Retinal pigment epithelial cell (primary cell): Measurements from ENCODE around the gene ERCC8.
A peak's percentile ranks its signal among the peaks of the same experiment; 100 is the strongest.

Source experiments
- DNase-seq: peaks from one replicate; pipeline ENCODE4 v3.0.0-alpha.2; 2010; ENCODE audit warnings: low read depth
- H3K4me3 ChIP-seq: 2 replicates; pipeline ENCODE4 v1.5.1; 2011; ENCODE audit warnings: mild to moderate bottlenecking, low read length, control low read depth, moderate library complexity
- TF ChIP-seq, protein P1 (sequence below): conservative IDR thresholded peaks from 2 replicates; pipeline ENCODE4 v1.5.1; 2011; ENCODE audit warnings: low read depth, low read length, control low read depth, inconsistent platforms

ERCC8 gene

DNA sequence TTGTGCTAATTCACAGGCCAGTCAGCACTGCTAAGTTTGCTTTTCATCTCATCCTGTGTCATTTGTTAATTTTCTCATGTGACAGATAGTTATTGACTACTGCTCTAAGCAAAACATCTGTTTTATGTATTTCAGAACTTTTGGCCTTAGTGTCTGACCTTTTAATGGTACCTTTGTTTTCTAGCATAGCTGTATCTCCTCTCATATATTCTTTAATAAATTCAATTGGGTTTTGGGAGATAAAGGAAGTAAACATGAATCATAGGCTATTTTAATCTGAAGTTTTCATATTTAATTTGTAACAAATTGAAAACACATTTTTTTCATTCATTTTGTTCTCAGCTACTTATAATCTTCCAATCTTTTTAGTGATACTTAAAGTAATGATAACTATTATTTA, 13.2 kb upstream of the ERCC8 start:
- no peak overlapping the region for H3K4me3 ChIP-seq
- TF ChIP-seq, protein P1, sequence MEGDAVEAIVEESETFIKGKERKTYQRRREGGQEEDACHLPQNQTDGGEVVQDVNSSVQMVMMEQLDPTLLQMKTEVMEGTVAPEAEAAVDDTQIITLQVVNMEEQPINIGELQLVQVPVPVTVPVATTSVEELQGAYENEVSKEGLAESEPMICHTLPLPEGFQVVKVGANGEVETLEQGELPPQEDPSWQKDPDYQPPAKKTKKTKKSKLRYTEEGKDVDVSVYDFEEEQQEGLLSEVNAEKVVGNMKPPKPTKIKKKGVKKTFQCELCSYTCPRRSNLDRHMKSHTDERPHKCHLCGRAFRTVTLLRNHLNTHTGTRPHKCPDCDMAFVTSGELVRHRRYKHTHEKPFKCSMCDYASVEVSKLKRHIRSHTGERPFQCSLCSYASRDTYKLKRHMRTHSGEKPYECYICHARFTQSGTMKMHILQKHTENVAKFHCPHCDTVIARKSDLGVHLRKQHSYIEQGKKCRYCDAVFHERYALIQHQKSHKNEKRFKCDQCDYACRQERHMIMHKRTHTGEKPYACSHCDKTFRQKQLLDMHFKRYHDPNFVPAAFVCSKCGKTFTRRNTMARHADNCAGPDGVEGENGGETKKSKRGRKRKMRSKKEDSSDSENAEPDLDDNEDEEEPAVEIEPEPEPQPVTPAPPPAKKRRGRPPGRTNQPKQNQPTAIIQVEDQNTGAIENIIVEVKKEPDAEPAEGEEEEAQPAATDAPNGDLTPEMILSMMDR = no peak
- DNase-seq = no peak

DNA sequence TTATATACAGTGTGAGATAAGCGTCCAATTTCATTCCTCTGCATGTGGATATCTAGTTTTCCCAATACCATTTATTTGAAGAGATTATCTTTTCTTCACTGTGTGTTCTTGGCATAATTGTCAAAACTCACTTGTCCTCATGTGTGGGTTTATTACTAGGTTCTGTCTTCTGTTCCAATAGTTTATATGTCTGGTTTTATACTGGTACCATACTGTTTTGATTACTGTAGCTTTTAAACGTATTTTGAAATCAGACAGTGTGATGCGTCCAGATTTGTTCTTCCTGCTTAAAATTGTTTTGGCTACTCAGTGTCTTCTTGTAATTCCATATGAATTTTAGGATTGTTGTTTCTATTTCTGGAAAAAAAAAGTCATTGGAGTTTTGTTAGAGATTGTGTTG, 10.4 kb upstream of the ERCC8 start:
- H3K4me3 ChIP-seq = no peak overlapping the region
- TF ChIP-seq, protein P1 = no peak
- DNase-seq = no peak

DNA sequence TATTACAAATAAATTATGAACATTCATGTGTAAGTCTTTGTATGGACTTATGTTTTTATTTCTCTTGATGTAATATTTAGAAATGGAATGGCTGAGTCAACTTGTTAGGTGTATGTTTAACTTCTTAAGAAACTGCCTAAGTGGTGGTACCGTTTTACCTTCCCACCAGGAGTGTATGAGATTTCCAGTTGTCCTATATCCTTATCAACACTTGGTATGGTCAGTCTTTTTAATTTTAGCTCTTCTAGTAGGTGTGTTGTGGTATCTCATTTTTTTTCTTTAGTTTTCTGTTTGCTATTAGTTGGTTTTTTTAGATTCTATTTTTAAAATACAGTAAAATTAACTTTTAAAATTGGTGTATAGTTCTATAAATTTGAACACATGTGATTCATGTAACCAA, 3.9 kb upstream of the ERCC8 start:
- TF ChIP-seq, protein P1 = no peak
- H3K4me3 ChIP-seq = no peak overlapping the region
- DNase-seq = no peak

DNA sequence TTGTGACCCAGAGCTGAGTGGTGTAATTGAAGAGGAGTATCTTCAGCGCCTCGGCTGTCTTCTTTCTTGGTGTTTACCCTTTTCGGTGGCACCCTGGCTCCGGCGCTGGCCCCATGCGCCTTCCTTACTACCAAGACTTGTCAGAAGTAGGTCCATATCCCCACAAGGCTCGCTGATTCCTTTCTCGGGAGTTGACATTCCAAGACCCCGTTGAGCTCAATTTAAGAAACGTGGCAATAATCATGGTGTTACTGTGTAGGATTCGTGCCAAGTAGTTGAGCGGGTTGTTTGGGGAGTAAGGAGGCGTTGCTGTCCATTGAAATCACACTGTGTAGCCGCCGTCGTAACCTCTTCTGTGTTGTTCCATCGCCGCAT, 930 bp upstream of the ERCC8 start:
- TF ChIP-seq, protein P1 = no peak
- H3K4me3 ChIP-seq = peak overlapping the region; percentile 94
- DNase-seq = peak; percentile 29

DNA sequence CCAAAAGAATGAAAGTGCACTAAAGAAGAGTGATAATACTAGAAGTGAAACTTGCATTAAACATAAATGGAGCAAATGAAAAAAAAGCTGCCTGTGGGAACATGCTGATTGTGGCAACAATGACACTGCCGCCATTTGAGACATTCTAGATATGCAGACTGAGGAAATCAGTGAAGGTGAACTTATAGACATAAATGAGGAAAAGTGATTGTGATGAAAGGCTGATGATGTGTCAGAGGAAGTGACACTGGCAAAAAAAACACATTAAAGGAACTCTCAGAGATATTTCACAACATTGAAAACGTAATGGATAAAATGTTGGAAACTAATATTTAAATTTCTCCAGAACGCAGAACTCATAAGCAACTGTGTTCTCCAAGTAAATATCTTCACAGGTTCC, 1.2 kb downstream of the ERCC8 start:
- no peak for DNase-seq
- H3K4me3 ChIP-seq = no peak overlapping the region
- TF ChIP-seq, protein P1 = no peak

DNA sequence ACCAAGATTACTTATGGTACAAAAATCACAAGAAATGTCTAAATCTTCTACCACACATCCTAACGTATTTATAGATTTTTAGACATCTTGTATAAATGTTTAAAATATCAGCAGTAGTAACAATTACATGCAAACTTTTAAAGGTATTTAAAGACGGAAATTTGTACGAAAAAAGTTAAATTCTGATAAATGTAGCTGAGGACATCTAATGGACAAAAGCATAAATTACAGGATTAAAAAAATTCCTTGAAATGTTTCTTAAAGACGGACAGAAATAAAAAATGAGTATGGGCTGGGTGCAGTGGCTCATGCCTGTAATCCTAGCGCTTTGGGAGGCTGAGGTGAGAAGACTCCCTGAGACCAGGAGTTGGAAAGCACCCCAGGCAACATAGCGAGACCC, 15.8 kb downstream of the ERCC8 start:
- DNase-seq = no peak
- H3K4me3 ChIP-seq = no peak overlapping the region
- TF ChIP-seq, protein P1 = peak; percentile 25

DNA sequence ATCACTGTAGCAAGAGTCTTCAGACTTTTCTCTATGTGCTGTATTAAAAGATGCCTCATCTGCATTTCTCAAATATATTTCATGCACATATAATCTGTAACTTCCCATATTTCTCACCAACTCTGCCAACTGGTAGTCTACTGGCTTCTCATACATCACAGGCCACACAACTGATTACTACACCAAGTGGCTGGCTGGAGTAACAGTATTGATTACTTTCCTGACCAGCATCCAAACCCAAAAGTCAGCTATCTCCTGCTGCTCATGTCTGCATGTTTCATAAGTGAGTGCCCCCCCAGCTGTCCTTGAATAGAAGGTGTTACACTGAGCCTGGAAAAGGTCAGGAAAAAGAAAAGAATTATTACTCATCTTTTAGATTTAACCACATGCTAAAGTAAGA, 17.4 kb downstream of the ERCC8 start:
- DNase-seq = no peak
- H3K4me3 ChIP-seq = no peak overlapping the region
- TF ChIP-seq, protein P1 = no peak
